ENCODE data around the gene WDR73.
"Not testable (repeated sequence)": the region's sequence is repeated elsewhere in the genome, so short reads cannot be mapped to it uniquely, and the experiment has no call there.

WDR73 gene

DNA sequence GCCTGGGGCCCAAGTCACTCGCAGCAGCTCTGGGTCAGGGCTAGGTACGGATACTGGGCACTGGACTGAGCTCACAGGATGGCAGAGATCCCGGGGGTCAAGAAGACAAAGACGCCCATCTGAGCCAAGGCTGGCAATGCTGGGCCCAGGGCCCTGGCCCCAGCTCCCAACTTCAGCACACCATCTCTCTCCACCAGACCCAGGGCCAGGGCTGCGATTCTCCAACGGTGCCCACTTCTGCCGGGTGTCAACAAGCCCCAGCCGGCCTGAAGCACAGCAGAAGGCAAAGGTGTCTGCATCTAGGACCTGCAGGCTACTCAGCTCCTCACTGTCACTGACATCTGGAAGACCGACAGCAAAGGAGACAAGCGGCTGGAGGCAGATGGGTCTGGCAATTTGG, 8.6 kb downstream of the WDR73 start:
- Mint-ChIP-seq H3K27ac (no peak overlapping the region), H3K9me3 (no peaks in the 10 kb centered on the region), H3K36me3 (ENCODE audit: low read depth) (peaks cover 54% of the 10 kb centered on the region), H3K4me1 (peaks cover 17% of the 10 kb centered on the region), H3K4me3 (no peak overlapping the region), H3K27me3 (no peaks in the 10 kb centered on the region)
- DNase-seq = no peak
- ATAC-seq = no peak

DNA sequence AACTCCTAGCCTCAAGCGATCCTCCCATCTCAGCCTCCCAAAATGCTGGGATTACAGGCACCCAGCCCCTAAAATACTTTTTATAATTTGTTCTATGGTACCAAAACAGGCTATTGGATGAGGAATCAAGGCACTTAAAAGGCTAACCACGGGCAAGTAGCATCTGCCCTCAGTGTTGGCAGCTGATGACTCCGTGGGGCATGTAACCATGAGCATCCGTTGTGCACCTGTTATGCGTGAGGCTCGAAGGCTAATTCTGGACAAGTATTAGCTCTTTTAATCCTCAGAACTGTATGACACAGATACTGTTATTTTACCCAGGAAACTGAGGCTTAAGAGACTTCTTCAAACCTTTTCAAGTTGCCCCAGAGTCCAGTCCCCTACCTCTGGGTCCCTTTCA, 10.2 kb downstream of the WDR73 start:
- peaks cover 56% of the 10 kb centered on the region for H3K36me3 Mint-ChIP-seq (ENCODE audit: low read depth)
- H3K4me3 Mint-ChIP-seq = no peak overlapping the region
- peaks cover 14% of the 10 kb centered on the region for H3K4me1 Mint-ChIP-seq
- H3K9me3 Mint-ChIP-seq = no peaks in the 10 kb centered on the region
- no peaks in the 10 kb centered on the region for H3K27me3 Mint-ChIP-seq
- DNase-seq = no peak
- no peak for ATAC-seq
- H3K27ac Mint-ChIP-seq = no peak overlapping the region

DNA sequence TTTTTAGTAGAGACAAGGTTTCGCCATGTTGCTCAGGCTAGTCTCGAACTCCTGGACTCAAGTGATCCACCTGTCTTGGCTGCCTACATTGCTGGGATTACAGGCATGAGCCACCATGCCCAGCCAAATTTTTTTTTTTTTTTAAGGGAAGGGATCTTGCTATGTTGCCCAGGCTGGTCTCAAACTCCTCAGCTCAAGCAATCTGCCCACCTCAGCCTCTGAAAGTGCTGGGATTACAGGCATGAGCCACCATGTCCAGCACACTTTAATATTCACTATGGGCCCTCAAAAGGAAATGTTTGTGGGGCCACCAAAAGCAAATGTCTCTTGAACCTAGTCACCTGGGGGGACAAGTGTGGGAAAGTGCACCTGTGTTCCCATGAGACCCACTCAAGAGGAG, 11.4 kb downstream of the WDR73 start:
- not testable (repeated sequence) for H3K27ac Mint-ChIP-seq
- H3K36me3 Mint-ChIP-seq (ENCODE audit: low read depth) = peaks cover 59% of the 10 kb centered on the region

DNA sequence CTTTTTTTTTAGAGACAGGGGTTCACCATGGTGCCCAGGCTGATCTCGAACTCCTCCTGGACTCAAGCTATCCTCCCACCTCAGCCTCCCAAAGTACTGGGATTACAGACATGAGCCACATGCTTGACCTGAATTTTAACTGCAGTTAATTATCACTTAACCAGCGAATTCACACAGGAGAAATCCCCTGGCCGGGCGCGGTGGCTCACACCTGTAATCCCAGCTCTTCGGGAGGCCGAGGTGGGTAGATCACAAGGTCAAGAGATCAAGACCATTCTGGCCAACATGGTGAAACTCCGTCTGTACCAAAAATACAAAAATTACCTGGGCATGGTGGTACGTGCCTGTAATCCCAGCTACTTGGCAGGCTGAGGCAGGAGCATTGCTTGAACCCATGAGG, 12.2 kb downstream of the WDR73 start:
- H3K4me3 Mint-ChIP-seq, H3K9me3 Mint-ChIP-seq, H3K27ac Mint-ChIP-seq, DNase-seq, ATAC-seq, H3K27me3 Mint-ChIP-seq: not testable (repeated sequence)
- Mint-ChIP-seq H3K4me1 (peaks cover 13% of the 10 kb centered on the region), H3K36me3 (ENCODE audit: low read depth) (peaks cover 58% of the 10 kb centered on the region)

More for the DNA sequence above, 11.4 kb downstream of the WDR73 start:
- not testable (repeated sequence) for H3K9me3 Mint-ChIP-seq, H3K27me3 Mint-ChIP-seq, ATAC-seq, DNase-seq, H3K4me3 Mint-ChIP-seq
- H3K4me1 Mint-ChIP-seq = peaks cover 14% of the 10 kb centered on the region

DNA sequence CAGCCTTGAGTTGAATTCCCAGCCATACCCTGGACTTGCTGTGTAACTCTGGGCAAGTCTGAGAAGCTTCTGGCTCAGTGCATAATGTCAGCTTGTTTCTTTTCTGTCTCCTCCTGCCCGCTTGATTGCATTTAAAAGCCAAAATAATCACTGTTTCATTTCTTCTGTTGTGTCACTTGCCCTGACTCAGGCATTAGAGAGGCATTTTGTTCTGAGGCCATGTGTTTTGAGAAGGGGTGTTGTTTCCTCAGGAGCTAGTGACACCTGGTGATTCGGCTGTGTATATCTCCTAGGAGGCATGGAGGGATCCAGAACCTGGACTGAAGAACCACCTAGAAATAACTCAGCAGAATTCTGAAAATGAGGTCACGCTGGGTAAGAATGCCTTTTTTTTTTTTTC, 16.0 kb downstream of the WDR73 start:
- DNase-seq (no peak), ATAC-seq (no peak)
- no peaks in the 10 kb centered on the region for H3K9me3 Mint-ChIP-seq
- H3K36me3 Mint-ChIP-seq (ENCODE audit: low read depth) = peaks cover 53% of the 10 kb centered on the region
- peak overlapping the region; percentile 59 for H3K27ac Mint-ChIP-seq
- H3K4me1 Mint-ChIP-seq = peaks cover 39% of the 10 kb centered on the region
- H3K27me3 Mint-ChIP-seq = no peaks in the 10 kb centered on the region
- H3K4me3 Mint-ChIP-seq = no peak overlapping the region

DNA sequence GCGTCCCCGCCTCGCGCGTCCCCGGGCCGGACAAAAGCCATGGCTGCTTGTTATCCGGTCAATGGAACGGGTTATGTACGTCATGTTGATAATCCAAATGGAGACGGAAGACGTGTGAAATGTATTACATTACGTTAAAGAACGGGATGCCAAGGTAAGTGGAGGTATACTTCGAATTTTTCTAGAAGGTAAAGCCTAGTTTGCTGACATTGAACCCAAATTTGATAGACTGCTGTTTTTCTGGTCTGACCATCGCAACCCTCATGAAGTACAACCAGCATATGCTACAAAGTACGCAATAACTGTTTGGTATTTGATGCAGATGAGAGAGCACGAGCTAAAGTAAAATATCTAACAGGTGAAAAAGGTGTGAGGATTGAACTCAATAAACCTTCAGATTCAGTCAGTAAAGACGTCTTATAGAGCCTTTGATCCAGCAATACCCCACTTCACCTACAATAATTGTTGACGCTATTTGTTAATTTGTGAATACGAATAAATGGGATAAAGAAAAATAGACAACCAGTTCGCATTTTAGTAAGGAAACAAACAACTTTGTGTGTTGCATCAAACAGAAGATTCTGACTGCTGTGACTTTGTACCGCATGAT, 19.8 kb downstream of the WDR73 start:
- Mint-ChIP-seq H3K4me3 (peak overlapping the region; percentile 88), H3K9me3 (no peaks in the 10 kb centered on the region), H3K27me3 (no peaks in the 10 kb centered on the region), H3K36me3 (ENCODE audit: low read depth) (peaks cover 35% of the 10 kb centered on the region), H3K4me1 (peaks cover 54% of the 10 kb centered on the region), H3K27ac (peak overlapping the region; percentile 66)
- DNase-seq (no peak), ATAC-seq (no peak)

DNA sequence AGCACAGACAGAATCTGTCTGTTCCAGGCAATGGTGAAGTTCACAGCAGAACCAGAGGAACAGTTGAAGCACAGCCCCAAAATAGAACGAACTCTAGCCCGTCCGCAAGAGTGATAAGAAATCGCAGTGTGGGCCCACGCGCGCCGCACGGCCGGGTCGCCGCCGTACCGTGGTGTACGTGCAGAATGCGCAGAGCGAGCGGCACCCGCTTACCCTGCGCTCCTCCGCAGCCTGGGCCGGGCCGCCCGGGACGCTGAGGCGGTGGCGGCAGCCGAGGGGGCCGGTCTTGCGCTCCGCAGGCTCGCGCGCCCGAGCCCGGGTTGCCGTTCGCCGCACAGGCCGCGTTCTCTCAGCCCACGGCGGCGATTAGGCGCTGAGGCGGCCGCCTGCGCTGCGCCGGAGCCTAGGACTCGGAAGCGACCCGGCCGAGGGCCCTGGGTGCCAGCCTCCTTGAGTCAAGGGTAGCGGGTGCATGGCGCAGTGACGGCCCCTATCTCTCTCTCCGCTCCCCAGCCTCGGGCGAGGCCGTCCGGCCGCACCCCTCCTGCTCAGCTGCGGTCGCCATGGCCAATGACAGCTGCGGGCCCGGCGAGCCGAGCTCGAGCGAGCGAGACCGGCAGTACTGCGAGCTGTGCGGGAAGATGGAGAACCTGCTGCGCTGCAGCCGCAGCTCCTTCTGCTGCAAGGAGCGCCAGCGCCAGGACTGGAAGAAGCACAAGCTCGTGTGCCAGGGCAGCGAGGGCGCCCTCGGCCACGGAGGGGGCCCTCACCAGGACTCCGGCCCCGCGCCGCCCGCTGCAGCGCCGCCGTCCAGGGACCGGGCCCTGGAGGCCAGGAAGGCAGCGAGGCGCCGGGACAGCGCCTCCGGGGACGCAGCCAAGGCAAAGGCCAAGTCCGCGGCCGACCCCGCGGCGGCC, 20.5 kb downstream of the WDR73 start:
- no peaks in the 10 kb centered on the region for H3K9me3 Mint-ChIP-seq
- peaks cover 31% of the 10 kb centered on the region for H3K36me3 Mint-ChIP-seq (ENCODE audit: low read depth)
- peak overlapping the region; percentile 88 for H3K4me3 Mint-ChIP-seq
- H3K4me1 Mint-ChIP-seq = peaks cover 54% of the 10 kb centered on the region
- H3K27me3 Mint-ChIP-seq = no peaks in the 10 kb centered on the region
- H3K27ac Mint-ChIP-seq = peak overlapping the region; percentile 99
- ATAC-seq (peak; percentile 66), DNase-seq (peak; percentile 81)

DNA sequence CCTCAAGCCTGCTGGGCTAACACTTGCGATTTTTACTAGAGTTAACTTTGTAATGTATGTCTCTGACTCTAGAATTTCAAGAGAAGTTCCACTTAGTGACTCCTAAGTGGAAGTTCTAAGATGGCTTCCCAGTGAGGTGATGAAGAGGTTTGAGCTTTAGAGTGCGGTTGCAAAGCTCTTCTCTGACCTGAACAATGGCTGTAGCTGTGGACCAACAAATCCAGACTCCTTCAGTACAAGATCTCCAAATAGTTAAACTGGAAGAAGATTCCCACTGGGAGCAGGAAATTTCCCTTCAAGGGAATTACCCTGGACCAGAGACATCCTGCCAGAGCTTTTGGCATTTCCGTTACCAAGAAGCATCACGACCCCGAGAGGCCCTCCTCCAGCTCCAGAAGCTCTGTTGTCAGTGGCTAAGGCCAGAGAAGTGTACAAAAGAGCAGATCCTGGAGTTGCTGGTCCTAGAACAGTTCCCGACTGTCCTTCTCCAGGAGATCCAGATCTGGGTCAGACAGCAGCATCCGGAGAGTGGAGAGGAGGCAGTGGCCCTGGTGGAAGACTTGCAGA, 22.3 kb downstream of the WDR73 start:
- Mint-ChIP-seq H3K27ac (peak overlapping the region; percentile 90), H3K9me3 (no peaks in the 10 kb centered on the region), H3K27me3 (no peaks in the 10 kb centered on the region), H3K36me3 (ENCODE audit: low read depth) (peaks cover 21% of the 10 kb centered on the region), H3K4me1 (peaks cover 47% of the 10 kb centered on the region), H3K4me3 (peak overlapping the region; percentile 88)
- DNase-seq (no peak), ATAC-seq (no peak)

DNA sequence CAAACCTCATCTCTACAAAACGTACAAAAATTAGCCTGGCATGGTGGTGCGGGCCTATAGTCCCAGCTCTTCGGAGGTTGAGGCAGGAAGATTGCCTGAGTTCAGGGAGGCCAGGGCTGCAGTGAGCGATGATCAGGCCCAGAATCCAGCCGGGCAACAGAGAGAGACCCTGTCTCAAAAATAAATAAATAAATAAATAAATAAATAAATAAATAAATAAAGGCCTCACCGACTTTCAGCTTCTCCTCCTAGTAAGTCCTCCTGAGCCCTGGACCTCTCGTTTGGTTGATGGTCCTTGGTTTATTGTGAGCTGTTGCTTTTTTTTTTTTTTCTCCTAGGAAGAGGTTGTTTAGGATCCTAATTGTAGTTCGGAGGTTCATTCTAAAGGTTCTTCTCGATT, 25.1 kb downstream of the WDR73 start:
- Mint-ChIP-seq H3K9me3 (no peaks in the 10 kb centered on the region), H3K27me3 (no peaks in the 10 kb centered on the region), H3K27ac (no peak overlapping the region), H3K36me3 (ENCODE audit: low read depth) (peaks cover 6% of the 10 kb centered on the region), H3K4me3 (no peak overlapping the region), H3K4me1 (peaks cover 23% of the 10 kb centered on the region)
- DNase-seq (no peak), ATAC-seq (no peak)

DNA sequence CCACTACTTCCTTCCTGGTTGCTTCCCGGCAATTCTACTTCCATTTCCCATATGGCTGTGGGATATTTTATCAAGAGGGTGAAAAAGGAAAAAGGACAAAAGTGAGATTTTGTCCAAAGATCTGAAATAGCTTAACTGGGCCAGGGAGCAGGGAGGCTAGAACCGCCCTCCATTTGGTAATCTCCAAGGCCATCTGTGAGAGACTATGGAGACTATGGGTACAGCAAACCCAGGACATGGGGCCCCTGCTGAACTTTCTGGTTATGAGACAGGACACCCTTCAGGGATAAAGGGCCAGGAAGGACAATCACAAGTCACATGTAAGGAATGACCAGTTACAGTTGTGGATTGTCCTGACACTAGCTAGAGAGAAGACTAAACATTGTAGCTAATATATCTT, 29.0 kb downstream of the WDR73 start:
- DNase-seq (no peak), ATAC-seq (no peak)
- Mint-ChIP-seq H3K27me3 (no peaks in the 10 kb centered on the region), H3K9me3 (peaks cover 25% of the 10 kb centered on the region), H3K4me3 (no peak overlapping the region), H3K4me1 (peaks cover 1% of the 10 kb centered on the region), H3K27ac (no peak overlapping the region), H3K36me3 (ENCODE audit: low read depth) (peaks cover 35% of the 10 kb centered on the region)

DNA sequence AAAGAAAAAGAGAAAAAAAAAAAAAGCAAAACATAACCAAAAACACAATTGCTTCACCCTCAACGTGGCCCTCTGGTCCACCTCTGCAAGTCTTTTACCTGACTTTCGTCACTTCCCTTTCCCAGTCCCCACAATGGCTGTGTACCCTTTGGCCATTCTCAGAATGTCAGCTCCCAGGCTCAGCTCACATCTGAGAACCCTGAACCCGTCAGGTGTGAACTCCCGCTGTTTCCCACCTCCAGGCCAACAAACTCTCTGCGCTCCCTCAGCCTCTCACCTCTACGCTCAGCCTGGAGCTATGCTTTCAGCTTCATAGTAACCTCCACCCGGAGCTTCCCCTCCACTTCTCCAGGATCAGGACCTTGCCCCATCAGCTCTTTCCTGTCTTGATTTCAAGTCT, 29.7 kb downstream of the WDR73 start:
- no peak overlapping the region for H3K4me3 Mint-ChIP-seq
- H3K27me3 Mint-ChIP-seq = no peaks in the 10 kb centered on the region
- H3K9me3 Mint-ChIP-seq = peaks cover 30% of the 10 kb centered on the region
- ATAC-seq = no peak
- H3K27ac Mint-ChIP-seq = no peak overlapping the region
- no peak for DNase-seq
- peaks cover 43% of the 10 kb centered on the region for H3K36me3 Mint-ChIP-seq (ENCODE audit: low read depth)
- H3K4me1 Mint-ChIP-seq = no peaks in the 10 kb centered on the region

DNA sequence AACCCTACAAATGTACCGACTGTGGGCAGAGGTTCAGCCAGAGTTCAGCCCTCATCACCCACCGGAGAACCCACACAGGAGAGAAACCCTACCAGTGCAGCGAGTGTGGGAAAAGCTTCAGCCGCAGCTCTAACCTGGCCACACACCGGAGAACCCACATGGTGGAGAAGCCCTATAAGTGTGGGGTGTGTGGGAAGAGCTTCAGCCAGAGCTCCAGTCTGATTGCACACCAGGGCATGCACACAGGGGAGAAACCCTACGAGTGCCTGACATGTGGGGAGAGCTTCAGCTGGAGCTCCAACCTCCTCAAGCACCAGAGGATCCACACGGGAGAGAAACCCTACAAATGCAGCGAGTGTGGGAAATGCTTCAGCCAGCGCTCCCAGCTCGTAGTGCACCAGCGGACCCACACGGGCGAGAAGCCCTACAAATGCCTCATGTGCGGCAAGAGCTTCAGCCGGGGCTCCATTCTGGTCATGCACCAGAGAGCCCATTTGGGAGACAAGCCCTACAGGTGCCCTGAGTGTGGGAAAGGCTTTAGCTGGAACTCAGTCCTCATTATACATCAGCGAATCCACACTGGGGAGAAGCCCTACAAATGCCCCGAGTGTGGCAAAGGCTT, 32.6 kb downstream of the WDR73 start:
- H3K9me3 Mint-ChIP-seq = peaks cover 32% of the 10 kb centered on the region
- H3K27me3 Mint-ChIP-seq = no peaks in the 10 kb centered on the region
- no peak overlapping the region for H3K4me3 Mint-ChIP-seq
- DNase-seq = no peak
- H3K36me3 Mint-ChIP-seq (ENCODE audit: low read depth) = peaks cover 47% of the 10 kb centered on the region
- H3K27ac Mint-ChIP-seq = no peak overlapping the region
- ATAC-seq = no peak
- H3K4me1 Mint-ChIP-seq = no peaks in the 10 kb centered on the region

DNA sequence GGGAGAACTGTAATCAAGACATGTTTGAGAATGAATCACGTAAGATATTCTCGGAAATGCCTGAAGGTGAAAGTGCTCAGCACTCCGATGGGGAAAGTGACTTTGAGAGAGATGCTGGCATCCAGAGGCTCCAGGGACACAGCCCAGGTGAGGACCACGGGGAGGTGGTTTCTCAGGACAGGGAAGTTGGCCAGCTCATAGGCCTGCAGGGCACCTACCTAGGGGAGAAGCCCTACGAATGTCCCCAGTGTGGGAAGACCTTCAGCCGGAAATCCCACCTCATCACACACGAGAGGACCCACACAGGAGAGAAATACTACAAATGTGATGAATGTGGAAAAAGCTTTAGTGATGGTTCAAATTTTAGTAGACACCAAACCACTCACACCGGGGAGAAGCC, 33.5 kb downstream of the WDR73 start:
- ATAC-seq (no peak), DNase-seq (no peak)
- Mint-ChIP-seq H3K36me3 (ENCODE audit: low read depth) (peaks cover 47% of the 10 kb centered on the region), H3K4me1 (peaks cover 2% of the 10 kb centered on the region), H3K9me3 (peaks cover 32% of the 10 kb centered on the region), H3K4me3 (no peak overlapping the region), H3K27ac (no peak overlapping the region), H3K27me3 (no peaks in the 10 kb centered on the region)

DNA sequence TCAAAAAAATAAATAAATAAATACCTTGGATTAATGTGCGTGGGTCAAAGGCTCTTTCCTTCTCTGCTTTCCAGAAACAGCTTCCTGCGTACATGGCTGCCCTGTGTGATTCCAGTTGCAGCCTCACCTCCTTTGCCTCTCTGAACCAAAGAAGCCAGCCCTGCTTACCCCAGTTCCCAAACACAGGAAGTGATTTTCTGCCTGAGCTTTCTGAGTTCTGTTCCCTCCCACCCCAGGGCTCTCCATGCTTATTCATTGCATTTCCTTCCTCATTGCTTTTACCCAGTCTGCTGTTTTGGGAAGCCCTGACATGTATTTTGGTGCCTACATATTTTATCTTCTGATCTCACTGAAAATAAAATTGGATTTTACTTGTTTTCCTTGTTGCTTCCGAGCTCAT, 37.8 kb downstream of the WDR73 start:
- peaks cover 28% of the 10 kb centered on the region for H3K36me3 Mint-ChIP-seq (ENCODE audit: low read depth)
- H3K4me1 Mint-ChIP-seq = peaks cover 2% of the 10 kb centered on the region
- no peak for ATAC-seq
- H3K9me3 Mint-ChIP-seq = peaks cover 18% of the 10 kb centered on the region
- no peak for DNase-seq
- H3K27ac Mint-ChIP-seq = no peak overlapping the region
- H3K27me3 Mint-ChIP-seq = no peaks in the 10 kb centered on the region
- no peak overlapping the region for H3K4me3 Mint-ChIP-seq

DNA sequence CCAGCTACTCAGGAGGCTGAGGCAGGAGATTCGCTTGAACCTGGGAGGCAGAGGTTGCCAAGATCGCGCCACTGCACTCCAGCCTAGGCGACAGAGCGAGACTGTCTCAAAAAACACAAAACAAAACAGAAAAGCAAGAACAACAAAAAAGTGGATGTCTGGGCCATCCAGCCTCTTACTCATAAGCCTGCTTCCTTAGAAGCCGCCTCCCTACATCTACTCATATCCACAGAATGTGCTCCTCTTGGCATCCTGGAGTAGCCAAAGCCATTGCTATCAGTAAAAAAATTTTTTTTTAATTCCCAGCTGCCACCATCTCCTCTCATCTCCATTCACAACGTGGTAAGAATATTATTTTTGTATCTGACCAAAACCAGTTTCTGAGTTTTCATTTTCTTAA, 42.5 kb downstream of the WDR73 start:
- Mint-ChIP-seq H3K36me3 (ENCODE audit: low read depth) (peaks cover 6% of the 10 kb centered on the region), H3K4me3 (no peak overlapping the region)
- no peak for ATAC-seq

More for the DNA sequence above, 42.5 kb downstream of the WDR73 start:
- H3K27ac Mint-ChIP-seq = no peak overlapping the region
- H3K9me3 Mint-ChIP-seq = no peaks in the 10 kb centered on the region
- H3K27me3 Mint-ChIP-seq = no peaks in the 10 kb centered on the region
- H3K4me1 Mint-ChIP-seq = peaks cover 2% of the 10 kb centered on the region
- DNase-seq = no peak

Data from activated naive CD8-positive, alpha-beta T cell treated with anti-CD3 and anti-CD28 coated beads, Interleukin-2, amount 50 U/mL, for 24 hours (primary cell).